ENCODE data around the gene NHP2.

The NHP2 gene

GRCh38 chr5:178111925-178112324 lies 41.8 kb downstream of the NHP2 start:
- no peak for TF ChIP-seq ZFX (IDR thresholded peaks at IDR 0.05; ENCODE audit: borderline replicate concordance)
- no peak for TF ChIP-seq CTCF (IDR thresholded peaks at IDR 0.05)
- H3K27ac ChIP-seq, result 0 out of 2 replicates have a peak overlapping the region, but pooled peaks have one; percentile 17

GRCh38 chr5:178110511-178110910 lies 43.2 kb downstream of the NHP2 start:
- TF ChIP-seq CTCF (IDR thresholded peaks at IDR 0.05), result no peak
- TF ChIP-seq ZFX (IDR thresholded peaks at IDR 0.05; ENCODE audit: borderline replicate concordance), result no peak
- H3K27ac ChIP-seq, result no peak overlapping the region

- H3K27ac ChIP-seq, result no peak overlapping the region
- no peak for TF ChIP-seq CTCF (IDR thresholded peaks at IDR 0.05)
- TF ChIP-seq ZFX (IDR thresholded peaks at IDR 0.05; ENCODE audit: borderline replicate concordance), result no peak
These were observed 44.7 kb downstream of the NHP2 start for GRCh38 chr5:178108966-178109365.

GRCh38 chr5:178108446-178108845 lies 45.2 kb downstream of the NHP2 start:
- TF ChIP-seq ZFX (IDR thresholded peaks at IDR 0.05; ENCODE audit: borderline replicate concordance), result no peak
- TF ChIP-seq CTCF (IDR thresholded peaks at IDR 0.05), result no peak
- no peak overlapping the region for H3K27ac ChIP-seq

GRCh38 chr5:178107756-178108310 lies 45.9 kb downstream of the NHP2 start:
- no peak overlapping the region for H3K27ac ChIP-seq
- TF ChIP-seq ZFX (IDR thresholded peaks at IDR 0.05; ENCODE audit: borderline replicate concordance) (no peak), CTCF (IDR thresholded peaks at IDR 0.05) (no peak)

- TF ChIP-seq CTCF (IDR thresholded peaks at IDR 0.05) (no peak), ZFX (IDR thresholded peaks at IDR 0.05; ENCODE audit: borderline replicate concordance) (no peak)
- no peak overlapping the region for H3K27ac ChIP-seq
These were observed 47.0 kb downstream of the NHP2 start for GRCh38 chr5:178106556-178107239.

- TF ChIP-seq CTCF (IDR thresholded peaks at IDR 0.05), result no peak
- TF ChIP-seq ZFX (IDR thresholded peaks at IDR 0.05; ENCODE audit: borderline replicate concordance), result no peak
These were observed 47.6 kb downstream of the NHP2 start for GRCh38 chr5:178106086-178106485.

More at GRCh38 chr5:178106086-178106485, 47.6 kb downstream of the NHP2 start:
- H3K27ac ChIP-seq, result no peak overlapping the region

Measured in 22Rv1 (cell line).